NOMO-1 treated with dmso at 0.1 percent for 144 hours (cell line): ENCODE measurements around the gene ENKUR.

Source experiments
- DNase-seq: peaks from one replicate; lab custom pipeline; 2025; ENCODE audit not compliant: unreplicated experiment; lab: John Stamatoyannopoulos, UW

Gene ENKUR

GRCh38 chr10:24950439-24950838 lies 65.5 kb downstream of the ENKUR start:
- DNase-seq: no peak

- no peak for DNase-seq
Observed at GRCh38 chr10:24949616-24950015, 66.3 kb downstream of the ENKUR start.

GRCh38 chr10:24947304-24948097 lies 68.5 kb downstream of the ENKUR start:
- no peak for DNase-seq

GRCh38 chr10:24944512-24945255 lies 71.3 kb downstream of the ENKUR start:
- no peak for DNase-seq

- no peak for DNase-seq
Observed at GRCh38 chr10:24938525-24938924, 77.4 kb downstream of the ENKUR start.

GRCh38 chr10:24938076-24938475 lies 77.9 kb downstream of the ENKUR start:
- no peak for DNase-seq

GRCh38 chr10:24935504-24936292 lies 80.3 kb downstream of the ENKUR start:
- DNase-seq: no peak
